VCaP (cell line): ENCODE results near the gene OST4.
"Not testable (repeated sequence)": the region's sequence is repeated elsewhere in the genome, so short reads cannot be mapped to it uniquely, and the experiment has no call there.

Experiments used
- H3K27ac ChIP-seq: fragments of 450-650 bp; 2 replicates; pipeline ENCODE4 v1.5.1; 2017
- TF ChIP-seq, protein P1 (sequence below): fragments of 450-650 bp; conservative IDR thresholded peaks from 2 replicates; pipeline ENCODE4 v1.5.1; 2017; ENCODE audit warnings: mild to moderate bottlenecking, moderate library complexity

Gene OST4

DNA sequence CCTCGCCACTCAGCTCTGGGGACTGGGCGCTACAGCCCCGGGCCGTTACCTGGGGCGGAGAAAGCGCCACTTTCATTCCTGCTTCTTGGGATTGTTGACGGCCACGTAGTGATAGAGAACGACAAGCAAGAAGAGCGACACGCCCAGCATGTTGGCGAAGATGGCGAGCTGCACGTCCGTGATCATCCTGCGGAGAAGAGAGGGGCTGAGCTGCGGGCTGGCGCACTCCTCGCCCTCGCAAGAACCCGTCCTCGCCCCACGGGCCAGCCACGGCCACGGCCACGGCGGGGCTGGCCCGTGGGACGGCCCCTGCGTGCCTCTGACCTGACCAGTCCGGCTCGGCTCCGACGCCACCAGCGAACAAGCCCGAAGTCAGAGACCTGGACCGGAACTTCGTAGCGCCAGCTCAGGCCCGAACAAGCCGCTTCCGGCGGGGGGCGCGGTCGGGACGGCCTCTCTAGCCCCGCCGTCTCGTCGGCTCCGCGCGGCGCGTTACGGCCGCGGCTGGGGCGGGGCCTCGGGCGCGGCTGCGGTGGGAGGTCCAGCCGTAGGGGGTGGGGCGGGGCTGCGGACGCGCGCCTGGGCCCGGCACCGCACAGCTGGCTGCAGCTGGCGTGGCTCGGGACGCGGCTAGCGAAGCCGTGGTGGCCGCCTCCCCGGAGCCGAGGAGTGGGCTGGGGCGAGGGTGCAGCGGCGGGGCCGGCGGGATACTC, at the start of gene OST4:
Gene OST4, minus strand, starts transcription at position 378 of the 713 bp plus-strand sequence.
- TF ChIP-seq, protein P1, sequence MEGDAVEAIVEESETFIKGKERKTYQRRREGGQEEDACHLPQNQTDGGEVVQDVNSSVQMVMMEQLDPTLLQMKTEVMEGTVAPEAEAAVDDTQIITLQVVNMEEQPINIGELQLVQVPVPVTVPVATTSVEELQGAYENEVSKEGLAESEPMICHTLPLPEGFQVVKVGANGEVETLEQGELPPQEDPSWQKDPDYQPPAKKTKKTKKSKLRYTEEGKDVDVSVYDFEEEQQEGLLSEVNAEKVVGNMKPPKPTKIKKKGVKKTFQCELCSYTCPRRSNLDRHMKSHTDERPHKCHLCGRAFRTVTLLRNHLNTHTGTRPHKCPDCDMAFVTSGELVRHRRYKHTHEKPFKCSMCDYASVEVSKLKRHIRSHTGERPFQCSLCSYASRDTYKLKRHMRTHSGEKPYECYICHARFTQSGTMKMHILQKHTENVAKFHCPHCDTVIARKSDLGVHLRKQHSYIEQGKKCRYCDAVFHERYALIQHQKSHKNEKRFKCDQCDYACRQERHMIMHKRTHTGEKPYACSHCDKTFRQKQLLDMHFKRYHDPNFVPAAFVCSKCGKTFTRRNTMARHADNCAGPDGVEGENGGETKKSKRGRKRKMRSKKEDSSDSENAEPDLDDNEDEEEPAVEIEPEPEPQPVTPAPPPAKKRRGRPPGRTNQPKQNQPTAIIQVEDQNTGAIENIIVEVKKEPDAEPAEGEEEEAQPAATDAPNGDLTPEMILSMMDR: no peak
- H3K27ac ChIP-seq: peak within 1 kb of the TSS; percentile 85

DNA sequence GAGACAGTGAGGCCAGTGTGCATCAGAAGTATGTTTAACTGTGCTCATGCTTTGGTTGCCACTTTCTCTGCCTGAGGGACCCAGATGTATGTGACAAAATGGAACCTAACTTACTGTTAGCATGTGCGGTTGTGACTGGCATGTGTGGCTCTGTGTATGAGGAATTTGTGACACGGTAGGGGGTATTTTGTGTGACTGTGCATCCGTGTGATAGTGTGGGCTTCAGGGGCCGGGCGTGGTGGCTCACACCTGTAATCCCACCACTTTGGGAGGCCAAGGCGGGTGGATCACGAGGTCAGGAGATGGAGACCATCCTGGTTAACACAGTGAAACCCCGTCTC, 47.8 kb upstream of the OST4 start:
- peak overlapping the region; percentile 84 for H3K27ac ChIP-seq

DNA sequence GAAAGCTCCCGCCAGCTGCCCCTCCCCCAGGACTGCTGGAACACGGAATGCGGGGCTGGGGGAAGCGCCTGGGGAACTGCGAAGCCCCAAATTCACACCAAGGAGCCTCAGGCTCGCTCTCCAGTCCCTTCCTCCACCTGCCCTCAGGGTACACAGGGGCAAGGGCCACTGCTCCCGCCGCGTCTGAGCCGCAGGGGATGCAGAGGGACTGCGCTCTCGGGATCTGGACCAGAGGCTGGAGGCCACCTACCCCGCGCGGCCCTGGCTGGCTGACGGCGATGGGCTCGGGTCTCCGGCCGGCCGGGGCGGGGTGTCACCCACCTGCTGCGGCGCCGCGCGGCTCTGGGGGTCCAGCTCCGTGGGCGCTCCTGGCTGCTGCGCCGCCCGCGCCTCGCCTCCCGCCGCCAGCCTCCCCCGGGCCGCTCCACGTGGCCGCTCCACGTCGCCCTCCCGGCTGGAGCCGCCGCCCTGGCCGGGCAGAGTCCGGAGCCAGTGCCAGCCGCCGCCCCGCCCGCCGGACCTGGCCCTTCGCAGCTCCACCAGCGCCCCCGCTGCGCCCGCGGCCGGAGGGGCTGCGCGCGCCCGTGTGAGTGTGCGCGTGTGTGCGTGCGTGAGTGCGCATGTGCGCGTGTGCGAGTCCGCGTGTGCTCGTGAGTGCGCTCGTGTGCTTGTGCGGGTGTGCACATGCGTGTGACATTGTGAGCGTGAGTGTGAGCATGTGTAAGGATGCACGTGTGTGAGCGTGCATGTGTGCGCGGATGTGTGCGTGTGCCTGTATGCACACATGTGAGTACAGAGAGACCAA, 47.3 kb upstream of the OST4 start, which contains the start of gene CGREF1:
Gene CGREF1, minus strand, starts transcription at position 604 of the 805 bp plus-strand sequence. CDS start 14,762 bp downstream, outside the sequence.
- TF ChIP-seq, protein P1: no peak
- H3K27ac ChIP-seq: peak within 1 kb of the TSS; percentile 84

DNA sequence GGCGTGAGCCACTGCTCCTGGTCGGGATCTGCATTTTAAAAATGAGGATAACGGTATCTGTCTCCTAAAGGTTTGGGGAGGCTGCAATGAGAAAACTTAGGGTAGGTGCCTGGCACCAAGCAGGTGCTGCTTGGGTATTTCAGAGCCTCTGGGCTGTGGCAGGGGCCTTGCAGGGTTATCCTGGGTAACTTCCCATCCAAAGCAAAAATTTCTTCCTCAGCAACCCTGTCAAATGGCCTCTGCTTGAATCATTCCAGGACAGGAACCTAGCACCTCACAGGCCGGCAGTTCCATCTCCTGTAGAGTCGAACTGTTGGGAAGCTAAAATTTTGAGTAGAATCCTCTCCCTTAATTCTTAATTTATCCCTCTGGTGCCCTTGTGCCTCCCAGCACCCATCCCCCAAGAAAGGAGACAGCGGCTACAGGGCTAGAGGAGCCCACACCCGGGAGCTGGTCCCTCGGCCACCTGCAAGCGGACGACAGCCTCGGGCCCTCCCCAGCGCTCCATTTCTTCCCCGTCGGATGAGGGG, 46.6 kb upstream of the OST4 start:
- H3K27ac ChIP-seq: peak overlapping the region; percentile 84
- TF ChIP-seq, protein P1: no peak

DNA sequence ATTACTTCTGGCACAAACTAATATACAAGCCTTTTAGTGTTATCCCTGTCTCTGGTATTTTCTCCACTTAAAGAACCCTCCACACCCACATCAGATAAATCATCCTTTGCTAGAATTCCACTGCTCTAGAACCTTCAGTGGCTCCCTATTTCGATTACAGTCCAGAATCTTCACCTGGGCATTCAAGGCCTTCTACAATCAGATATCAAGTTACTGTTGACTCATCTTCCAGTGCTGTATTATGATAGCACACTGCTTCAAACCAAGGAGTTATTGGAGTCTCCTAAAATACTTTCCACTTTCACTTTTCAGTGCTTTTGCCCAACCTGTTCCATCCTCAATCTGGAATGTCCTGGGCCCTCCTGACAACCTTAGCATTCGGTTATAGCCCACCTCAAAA, 44.1 kb upstream of the OST4 start:
- H3K27ac ChIP-seq: no peak overlapping the region
- TF ChIP-seq, protein P1: no peak

DNA sequence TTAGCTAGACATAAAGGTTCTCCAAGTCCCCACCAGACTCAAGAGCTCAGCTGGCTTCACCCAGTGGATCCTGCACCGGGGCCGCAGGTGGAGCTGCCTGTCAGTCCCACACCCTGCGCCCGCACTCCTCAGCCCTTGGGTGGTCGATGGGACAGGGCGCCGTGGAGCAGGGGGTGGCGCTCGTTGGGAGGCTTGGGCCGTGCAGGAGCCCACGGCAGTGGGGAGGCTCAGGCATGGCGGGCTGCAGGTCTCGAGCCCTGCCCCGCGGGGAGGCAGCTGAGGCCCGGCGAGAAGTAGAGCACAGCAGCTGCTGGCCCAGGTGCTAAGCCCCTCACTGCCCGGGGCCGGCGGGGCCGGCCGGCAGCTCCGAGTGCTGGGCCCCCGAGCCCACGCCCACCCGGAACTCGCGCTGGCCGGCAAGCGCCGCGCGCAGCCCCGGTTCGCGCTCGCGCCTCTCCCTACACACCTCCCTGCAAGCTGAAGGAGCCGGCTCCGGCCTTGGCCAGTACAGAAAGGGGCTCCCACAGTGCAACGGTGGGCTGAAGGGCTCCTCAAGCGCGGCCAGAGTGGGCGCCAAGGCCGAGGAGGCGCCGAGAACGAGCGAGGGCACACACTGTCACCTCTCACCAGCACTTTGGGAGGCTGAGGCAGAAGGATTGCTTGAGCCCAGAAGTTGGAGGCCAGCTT, 40.1 kb upstream of the OST4 start:
- not testable (repeated sequence) for H3K27ac ChIP-seq

DNA sequence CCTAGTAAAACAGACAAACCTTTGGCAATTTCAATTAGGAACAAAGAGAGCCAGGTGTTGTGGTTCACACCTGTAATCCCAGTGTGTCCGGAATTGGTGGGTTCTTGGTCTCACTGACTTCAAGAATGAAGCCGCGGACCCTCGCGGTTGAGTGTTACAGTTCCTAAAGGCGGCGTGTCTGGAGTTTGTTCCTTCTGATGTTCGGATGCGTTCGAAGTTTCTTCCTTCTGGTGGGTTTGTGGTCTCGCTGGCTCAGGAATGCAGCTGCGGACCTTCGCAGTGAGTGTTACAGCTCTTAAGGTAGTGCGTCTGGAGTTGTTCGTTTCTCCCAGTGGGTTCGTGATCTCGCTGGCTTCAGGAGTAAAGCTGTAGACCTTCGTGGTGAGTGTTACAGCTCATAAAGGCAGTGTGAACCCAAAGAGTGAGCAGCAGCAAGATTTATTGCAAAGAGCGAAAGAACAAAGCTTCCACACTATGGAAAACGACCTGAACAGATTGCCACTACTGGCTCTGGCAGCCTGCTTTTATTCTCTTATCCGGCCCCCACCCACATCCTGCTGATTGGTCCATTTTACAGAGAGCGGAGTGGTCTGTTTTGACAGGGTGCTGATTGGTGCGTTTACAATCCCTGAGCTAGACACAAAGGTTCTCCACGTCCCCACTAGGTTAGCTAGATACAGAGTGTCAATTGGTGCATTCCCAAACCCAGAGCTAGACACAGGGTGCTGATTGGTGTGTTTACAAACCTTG, 39.3 kb upstream of the OST4 start:
- not testable (repeated sequence) for H3K27ac ChIP-seq

DNA sequence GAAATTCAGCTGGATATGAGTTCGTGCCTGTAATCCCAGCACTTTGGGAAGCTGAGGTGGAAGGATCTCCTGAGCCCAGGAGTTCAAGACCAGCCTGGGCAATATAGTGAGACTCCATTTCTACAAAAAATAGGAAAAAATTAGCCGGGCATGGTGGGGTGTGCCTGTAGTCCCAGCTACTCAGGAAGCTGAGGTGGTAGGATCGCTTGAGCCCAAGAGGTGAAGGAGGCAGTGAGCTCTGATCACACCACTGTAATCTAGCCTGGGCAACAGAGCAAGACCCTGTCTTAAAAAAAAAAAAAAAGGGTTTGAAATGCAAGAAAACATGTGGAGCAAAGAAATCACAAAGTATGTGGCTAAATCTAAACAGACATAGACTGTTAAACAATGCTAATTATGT, 37.6 kb upstream of the OST4 start:
- TF ChIP-seq, protein P1: no peak
- H3K27ac ChIP-seq: no peak overlapping the region
